Measurements from ENCODE around the gene PPP3CA.
"Not testable (repeated sequence)": the region's sequence is repeated elsewhere in the genome, so short reads cannot be mapped to it uniquely, and the experiment has no call there.

Gene PPP3CA

GRCh38 chr4:101141230-101141629, 206.1 kb downstream of the PPP3CA start:
- no peak overlapping the region for H3K27ac ChIP-seq (ENCODE audit: low read depth, low read length)
- no peak overlapping the region for H3K4me3 ChIP-seq (ENCODE audit: low read depth, low read length)
- H3K9me3 ChIP-seq (ENCODE audit: control insufficient read depth, insufficient read depth, low read depth, low read length), result no peaks in the 10 kb centered on the region
- no peaks in the 10 kb centered on the region for H3K27me3 ChIP-seq (ENCODE audit: control insufficient read depth, insufficient read depth, low read length)
- H3K4me1 ChIP-seq (ENCODE audit: control insufficient read depth, insufficient read depth, low read length), result peaks cover 9% of the 10 kb centered on the region; the same call in 1 of the 2 replicates
- no peak overlapping the region for H3K9ac ChIP-seq (ENCODE audit: low read length)
- no peaks in the 10 kb centered on the region for H3K36me3 ChIP-seq (ENCODE audit: control insufficient read depth, insufficient read depth, low read length)

DNA sequence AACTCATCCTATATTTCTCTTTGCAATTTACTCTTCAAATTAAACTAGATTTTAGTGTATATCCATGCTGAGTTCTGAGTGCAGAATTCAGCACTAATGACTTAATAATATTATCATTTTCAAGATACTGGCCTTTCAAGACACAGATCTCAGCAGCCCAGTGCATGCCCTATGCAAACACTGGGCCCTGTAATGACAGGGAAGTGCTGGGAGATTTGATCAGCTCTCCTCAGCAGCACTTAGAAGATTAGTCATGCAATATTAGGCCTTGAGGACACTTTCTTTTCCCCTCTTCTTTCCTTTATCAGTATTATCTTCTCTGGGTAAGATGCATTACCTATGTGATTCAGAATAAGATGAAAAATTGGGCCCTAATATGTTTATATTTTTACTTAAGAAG, 207.1 kb downstream of the PPP3CA start:
- no peaks in the 10 kb centered on the region for H3K36me3 ChIP-seq (ENCODE audit: control insufficient read depth, insufficient read depth, low read length)
- no peak overlapping the region for H3K9ac ChIP-seq (ENCODE audit: low read length)
- no peak overlapping the region for H3K27ac ChIP-seq (ENCODE audit: low read depth, low read length)
- no peaks in the 10 kb centered on the region for H3K27me3 ChIP-seq (ENCODE audit: control insufficient read depth, insufficient read depth, low read length)
- H3K9me3 ChIP-seq (ENCODE audit: control insufficient read depth, insufficient read depth, low read depth, low read length), result no peaks in the 10 kb centered on the region
- H3K4me1 ChIP-seq (ENCODE audit: control insufficient read depth, insufficient read depth, low read length), result peaks cover 9% of the 10 kb centered on the region; the same call in 1 of the 2 replicates
- H3K4me3 ChIP-seq (ENCODE audit: low read depth, low read length), result no peak overlapping the region

DNA sequence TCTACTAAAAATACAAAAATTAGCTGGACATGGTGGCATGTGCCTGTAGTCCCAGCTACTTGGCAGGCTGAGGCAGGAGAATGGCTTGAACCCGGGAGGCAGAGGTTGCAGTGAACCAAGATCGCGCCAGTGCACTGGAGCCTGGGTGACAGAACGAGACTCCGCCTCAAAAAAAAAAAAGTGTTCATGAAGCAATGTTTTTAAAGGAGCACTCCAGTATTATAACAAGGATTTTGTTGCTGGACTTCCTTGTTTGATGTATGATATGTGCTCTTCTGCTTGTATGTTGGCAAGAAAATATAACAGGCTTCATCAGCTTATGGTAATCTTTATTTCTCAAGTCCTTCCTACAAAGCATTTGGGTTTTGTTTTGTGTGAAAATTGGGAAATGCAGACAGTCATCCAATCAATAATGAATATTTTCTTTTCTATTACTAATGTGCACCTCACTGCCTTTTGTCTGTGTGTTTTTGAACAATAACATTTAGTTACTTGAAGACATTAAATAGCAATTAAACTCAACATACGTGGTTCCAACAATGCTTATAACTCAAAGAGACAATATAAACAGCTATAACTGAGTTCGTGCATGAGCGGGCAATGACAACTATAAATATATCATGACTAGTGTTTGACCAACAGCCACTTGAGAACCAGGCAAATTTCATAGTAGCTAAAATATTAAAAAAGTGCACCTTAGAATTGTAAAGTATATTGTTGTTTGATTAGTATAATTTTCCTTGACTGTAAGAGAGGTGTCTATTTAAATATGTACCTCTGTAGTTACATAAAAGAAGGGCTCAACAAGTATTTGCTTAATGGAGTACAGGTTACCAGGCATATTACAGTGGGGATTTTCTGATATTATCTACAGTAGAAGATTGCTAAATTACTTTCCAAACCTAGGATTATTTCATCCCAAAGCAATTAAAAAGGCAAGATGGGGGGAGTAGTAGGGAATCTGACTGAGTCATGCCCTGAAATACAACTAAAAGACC, 210.7 kb downstream of the PPP3CA start:
- H3K9me3 ChIP-seq (ENCODE audit: control insufficient read depth, insufficient read depth, low read depth, low read length), result no peaks in the 10 kb centered on the region
- H3K27ac ChIP-seq (ENCODE audit: low read depth, low read length), result no peak overlapping the region
- no peak overlapping the region for H3K9ac ChIP-seq (ENCODE audit: low read length)
- no peak overlapping the region for H3K4me3 ChIP-seq (ENCODE audit: low read depth, low read length)
- H3K27me3 ChIP-seq (ENCODE audit: control insufficient read depth, insufficient read depth, low read length), result no peaks in the 10 kb centered on the region
- no peaks in the 10 kb centered on the region for H3K36me3 ChIP-seq (ENCODE audit: control insufficient read depth, insufficient read depth, low read length)
- peaks cover 6% of the 10 kb centered on the region; the same call in 1 of the 2 replicates for H3K4me1 ChIP-seq (ENCODE audit: control insufficient read depth, insufficient read depth, low read length)

DNA sequence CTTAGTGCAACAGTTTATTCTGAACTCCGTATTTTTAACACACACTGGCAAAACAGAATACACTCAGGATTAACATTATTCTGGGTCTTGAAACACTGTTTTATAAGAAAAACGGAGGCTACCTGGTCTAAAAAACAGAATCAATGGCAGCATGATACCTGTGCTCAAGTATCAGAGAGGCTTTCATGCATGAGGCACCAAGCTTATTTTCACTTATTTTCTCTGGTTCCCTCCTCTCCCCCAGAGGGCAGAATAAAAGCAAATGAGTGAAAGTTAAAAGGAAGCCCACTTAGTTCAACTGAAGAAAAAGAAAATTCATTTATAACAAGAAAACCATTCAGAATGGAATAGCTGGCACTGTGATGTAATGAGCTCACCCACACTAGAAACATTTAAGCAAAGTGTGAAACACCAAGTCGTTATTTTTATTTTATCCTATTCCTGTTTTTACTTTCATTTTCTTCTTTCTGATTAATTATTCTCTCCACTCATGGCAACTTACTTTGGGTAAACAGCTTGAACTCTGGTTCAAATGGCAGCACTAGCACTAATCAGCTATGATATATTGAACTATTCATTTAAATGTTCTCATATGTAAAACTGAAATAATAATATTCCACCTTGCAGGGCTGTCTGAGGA, 211.8 kb downstream of the PPP3CA start:
- Histone ChIP-seq H3K9ac (ENCODE audit: low read length) (no peak overlapping the region), H3K4me3 (ENCODE audit: low read depth, low read length) (no peak overlapping the region), H3K4me1 (ENCODE audit: control insufficient read depth, insufficient read depth, low read length) (peaks cover 6% of the 10 kb centered on the region; the same call in 1 of the 2 replicates), H3K27ac (ENCODE audit: low read depth, low read length) (no peak overlapping the region), H3K27me3 (ENCODE audit: control insufficient read depth, insufficient read depth, low read length) (no peaks in the 10 kb centered on the region), H3K9me3 (ENCODE audit: control insufficient read depth, insufficient read depth, low read depth, low read length) (no peaks in the 10 kb centered on the region), H3K36me3 (ENCODE audit: control insufficient read depth, insufficient read depth, low read length) (no peaks in the 10 kb centered on the region)

DNA sequence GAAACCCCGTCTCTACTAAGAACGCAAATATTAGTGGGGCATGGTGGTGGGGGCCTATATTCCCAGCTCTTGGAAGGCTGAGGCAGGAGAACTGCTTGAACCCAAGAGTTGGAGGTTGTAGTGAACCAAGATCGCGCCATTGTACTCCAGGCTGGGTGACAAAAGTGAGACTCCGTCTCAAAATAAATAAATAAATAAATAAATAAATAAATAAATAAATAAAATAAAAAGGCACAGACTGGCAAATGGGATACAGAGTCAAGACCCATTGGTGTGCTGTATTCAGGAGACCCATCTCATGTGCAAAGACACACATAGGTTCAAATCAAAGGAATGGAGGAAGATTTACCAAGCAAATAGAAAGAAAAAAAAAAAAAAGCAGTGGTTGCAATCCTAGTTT, 216.3 kb downstream of the PPP3CA start:
- not testable (repeated sequence) for H3K27me3 ChIP-seq (ENCODE audit: control insufficient read depth, insufficient read depth, low read length); H3K4me1 ChIP-seq (ENCODE audit: control insufficient read depth, insufficient read depth, low read length)

DNA sequence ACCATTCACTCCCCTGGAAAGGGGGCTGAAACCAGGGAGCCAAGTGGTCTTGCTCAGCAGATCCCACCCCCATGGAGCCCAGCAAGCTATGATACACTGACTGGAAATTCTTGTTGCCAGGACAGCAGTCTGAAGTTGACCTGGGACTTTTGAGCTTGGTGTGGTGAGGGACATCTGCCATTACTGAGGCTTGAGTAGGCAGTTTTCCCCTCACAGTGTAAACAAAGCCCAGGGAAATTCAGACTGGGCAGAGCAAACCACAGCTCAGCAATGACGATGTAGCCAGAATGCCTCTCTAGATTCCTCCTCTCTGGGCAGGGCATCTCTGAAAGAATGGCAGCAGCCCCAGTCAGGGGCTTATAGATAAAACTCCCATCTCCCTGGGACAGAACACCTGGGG, 218.4 kb downstream of the PPP3CA start:
- not testable (repeated sequence) for H3K9ac ChIP-seq (ENCODE audit: low read length); H3K36me3 ChIP-seq (ENCODE audit: control insufficient read depth, insufficient read depth, low read length); H3K9me3 ChIP-seq (ENCODE audit: control insufficient read depth, insufficient read depth, low read depth, low read length); H3K27ac ChIP-seq (ENCODE audit: low read depth, low read length); H3K4me3 ChIP-seq (ENCODE audit: low read depth, low read length); H3K27me3 ChIP-seq (ENCODE audit: control insufficient read depth, insufficient read depth, low read length); H3K4me1 ChIP-seq (ENCODE audit: control insufficient read depth, insufficient read depth, low read length)

More for the DNA sequence above, 216.3 kb downstream of the PPP3CA start:
- not testable (repeated sequence) for H3K9ac ChIP-seq (ENCODE audit: low read length); H3K9me3 ChIP-seq (ENCODE audit: control insufficient read depth, insufficient read depth, low read depth, low read length); H3K4me3 ChIP-seq (ENCODE audit: low read depth, low read length); H3K36me3 ChIP-seq (ENCODE audit: control insufficient read depth, insufficient read depth, low read length); H3K27ac ChIP-seq (ENCODE audit: low read depth, low read length)

GRCh38 chr4:101128473-101128872, 218.9 kb downstream of the PPP3CA start:
- no peak overlapping the region for H3K9ac ChIP-seq (ENCODE audit: low read length)
- H3K4me1 ChIP-seq (ENCODE audit: control insufficient read depth, insufficient read depth, low read length), result peaks cover 4% of the 10 kb centered on the region
- no peaks in the 10 kb centered on the region for H3K27me3 ChIP-seq (ENCODE audit: control insufficient read depth, insufficient read depth, low read length)
- no peaks in the 10 kb centered on the region for H3K36me3 ChIP-seq (ENCODE audit: control insufficient read depth, insufficient read depth, low read length)
- no peaks in the 10 kb centered on the region for H3K9me3 ChIP-seq (ENCODE audit: control insufficient read depth, insufficient read depth, low read depth, low read length)
- no peak overlapping the region for H3K4me3 ChIP-seq (ENCODE audit: low read depth, low read length)
- H3K27ac ChIP-seq (ENCODE audit: low read depth, low read length), result no peak overlapping the region

- Histone ChIP-seq H3K36me3 (ENCODE audit: control insufficient read depth, insufficient read depth, low read length) (no peaks in the 10 kb centered on the region), H3K4me3 (ENCODE audit: low read depth, low read length) (no peak overlapping the region), H3K9ac (ENCODE audit: low read length) (no peak overlapping the region)
Measured at GRCh38 chr4:101127176-101127790, 220.0 kb downstream of the PPP3CA start.

DNA sequence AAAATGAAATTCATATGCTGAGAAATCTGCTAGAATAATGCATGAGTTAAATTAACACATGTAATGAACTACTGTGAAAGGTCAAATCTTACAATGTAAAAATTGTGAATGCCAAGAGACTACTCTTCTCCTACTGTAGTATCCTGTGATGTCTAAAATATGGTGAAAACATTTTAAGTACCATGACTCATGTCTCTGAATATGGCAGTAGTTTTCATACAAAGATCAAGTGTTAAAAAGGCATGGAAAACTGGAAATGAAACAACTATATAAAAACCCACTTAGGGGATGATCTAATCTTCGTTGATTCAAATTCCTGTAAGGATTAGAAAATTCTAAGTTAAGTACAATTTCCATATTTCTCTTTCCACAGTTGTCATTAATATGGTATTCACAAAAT, 221.3 kb downstream of the PPP3CA start:
- H3K9me3 ChIP-seq (ENCODE audit: control insufficient read depth, insufficient read depth, low read depth, low read length), result no peaks in the 10 kb centered on the region
- H3K36me3 ChIP-seq (ENCODE audit: control insufficient read depth, insufficient read depth, low read length), result no peaks in the 10 kb centered on the region
- no peak overlapping the region for H3K27ac ChIP-seq (ENCODE audit: low read depth, low read length)
- H3K9ac ChIP-seq (ENCODE audit: low read length), result no peak overlapping the region
- no peak overlapping the region for H3K4me3 ChIP-seq (ENCODE audit: low read depth, low read length)
- no peaks in the 10 kb centered on the region for H3K27me3 ChIP-seq (ENCODE audit: control insufficient read depth, insufficient read depth, low read length)
- peaks cover 4% of the 10 kb centered on the region for H3K4me1 ChIP-seq (ENCODE audit: control insufficient read depth, insufficient read depth, low read length)

More at GRCh38 chr4:101127176-101127790, 220.0 kb downstream of the PPP3CA start:
- H3K9me3 ChIP-seq (ENCODE audit: control insufficient read depth, insufficient read depth, low read depth, low read length), result no peaks in the 10 kb centered on the region
- H3K27me3 ChIP-seq (ENCODE audit: control insufficient read depth, insufficient read depth, low read length), result no peaks in the 10 kb centered on the region
- H3K27ac ChIP-seq (ENCODE audit: low read depth, low read length), result no peak overlapping the region
- peaks cover 4% of the 10 kb centered on the region for H3K4me1 ChIP-seq (ENCODE audit: control insufficient read depth, insufficient read depth, low read length)

GRCh38 chr4:101125045-101125942, 222.0 kb downstream of the PPP3CA start:
- no peak overlapping the region for H3K4me3 ChIP-seq (ENCODE audit: low read depth, low read length)
- peaks cover 4% of the 10 kb centered on the region for H3K4me1 ChIP-seq (ENCODE audit: control insufficient read depth, insufficient read depth, low read length)
- H3K9ac ChIP-seq (ENCODE audit: low read length), result no peak overlapping the region
- no peaks in the 10 kb centered on the region for H3K9me3 ChIP-seq (ENCODE audit: control insufficient read depth, insufficient read depth, low read depth, low read length)
- H3K36me3 ChIP-seq (ENCODE audit: control insufficient read depth, insufficient read depth, low read length), result no peaks in the 10 kb centered on the region
- H3K27ac ChIP-seq (ENCODE audit: low read depth, low read length), result no peak overlapping the region
- H3K27me3 ChIP-seq (ENCODE audit: control insufficient read depth, insufficient read depth, low read length), result no peaks in the 10 kb centered on the region
